DMS153 treated with DMSO at 0.1 percent for 48 hours (cell line): ENCODE results near the gene TAS2R4.
"Not testable (repeated sequence)": the region's sequence is repeated elsewhere in the genome, so short reads cannot be mapped to it uniquely, and the experiment has no call there.

Experiments used
- DNase-seq: peaks from one replicate; lab custom pipeline; 2025; ENCODE audit not compliant: unreplicated experiment; lab: John Stamatoyannopoulos, UW

TAS2R4 gene

GRCh38 chr7:141822432-141822831 lies 46.0 kb downstream of the TAS2R4 start:
- DNase-seq: not testable (repeated sequence)
